ENCODE data around the gene MTHFD1L.
"Not testable (repeated sequence)": the region's sequence is repeated elsewhere in the genome, so short reads cannot be mapped to it uniquely, and the experiment has no call there.

MTHFD1L gene

DNA sequence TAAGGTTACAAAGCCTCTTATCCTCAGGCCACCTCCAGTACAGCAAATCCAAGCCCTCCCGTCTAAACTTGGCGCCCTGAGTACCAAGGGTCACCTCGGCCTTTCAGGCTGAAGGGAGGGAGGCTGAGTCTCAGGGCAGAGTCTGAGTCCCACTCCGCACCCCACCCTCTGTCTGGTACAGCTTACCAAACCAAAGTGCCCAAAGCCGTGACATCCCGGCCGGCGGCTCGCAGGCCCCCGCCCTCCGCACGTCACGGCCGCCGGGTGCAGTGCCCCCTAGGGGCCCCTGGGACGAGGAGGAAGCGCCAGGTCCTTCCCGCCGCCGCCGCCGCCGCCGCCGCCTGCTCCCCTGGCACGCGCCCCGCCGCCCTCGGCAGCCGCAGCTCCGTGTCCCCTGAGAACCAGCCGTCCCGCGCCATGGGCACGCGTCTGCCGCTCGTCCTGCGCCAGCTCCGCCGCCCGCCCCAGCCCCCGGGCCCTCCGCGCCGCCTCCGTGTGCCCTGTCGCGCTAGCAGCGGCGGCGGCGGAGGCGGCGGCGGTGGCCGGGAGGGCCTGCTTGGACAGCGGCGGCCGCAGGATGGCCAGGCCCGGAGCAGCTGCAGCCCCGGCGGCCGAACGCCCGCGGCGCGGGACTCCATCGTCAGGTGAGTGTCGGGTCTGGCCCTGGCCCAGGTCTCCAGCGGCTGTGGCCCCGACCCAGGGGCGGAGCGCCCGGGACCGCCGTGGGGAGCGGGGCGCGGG is at the start of gene MTHFD1L:
Gene MTHFD1L, plus strand, starts transcription at position 297 of the 741 bp plus-strand sequence. Its CDS starts 121 bp downstream, at position 418.
- DNase-seq: no peak

DNA sequence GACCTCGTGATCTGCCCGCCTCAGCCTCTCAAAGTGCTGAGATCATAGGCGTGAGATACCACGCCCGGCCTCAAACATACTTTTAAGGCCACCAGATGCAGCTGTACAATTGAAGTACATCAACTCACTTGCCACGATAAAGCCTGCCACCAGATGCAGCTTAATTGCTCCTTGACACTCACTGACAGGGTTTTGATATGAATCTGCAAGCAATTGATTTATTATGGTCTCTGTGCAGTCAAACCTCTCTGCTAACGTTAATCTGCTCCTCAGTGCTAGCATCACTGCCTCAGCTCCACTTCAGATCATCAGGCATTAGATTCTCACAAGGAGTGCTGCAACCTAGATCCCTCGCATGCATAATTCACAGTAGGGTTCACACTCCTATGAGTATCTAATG is 48.9 kb upstream of the MTHFD1L start:
- not testable (repeated sequence) for DNase-seq

DNA sequence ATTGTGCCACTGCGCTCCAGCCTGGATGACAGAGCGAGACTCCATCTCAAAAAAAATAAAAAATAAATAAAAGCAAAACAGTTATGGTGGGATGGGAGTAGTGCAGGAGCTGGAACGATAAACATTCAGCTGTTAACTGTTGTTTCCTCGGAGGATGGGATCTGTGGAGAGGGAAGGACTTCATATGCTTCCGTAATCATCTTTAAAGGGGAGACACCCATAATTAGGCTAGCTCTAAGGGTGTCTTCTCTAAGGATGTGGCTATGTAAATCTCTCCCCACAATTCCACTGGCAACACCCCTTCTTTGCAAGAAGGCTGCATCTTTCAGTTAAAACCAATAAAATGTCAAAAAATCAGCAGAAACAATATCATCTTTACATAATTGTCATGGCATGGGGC is 42.6 kb upstream of the MTHFD1L start:
- no peak for DNase-seq

- no peak for DNase-seq
Observed at GRCh38 chr6:150826788-150827187, 38.7 kb upstream of the MTHFD1L start.

- not testable (repeated sequence) for DNase-seq
Observed at GRCh38 chr6:150828107-150828506, 37.4 kb upstream of the MTHFD1L start.

- DNase-seq: no peak
Observed at GRCh38 chr6:150830439-150831165, 34.9 kb upstream of the MTHFD1L start.

GRCh38 chr6:150831577-150831976 is 33.9 kb upstream of the MTHFD1L start:
- no peak for DNase-seq

DNA sequence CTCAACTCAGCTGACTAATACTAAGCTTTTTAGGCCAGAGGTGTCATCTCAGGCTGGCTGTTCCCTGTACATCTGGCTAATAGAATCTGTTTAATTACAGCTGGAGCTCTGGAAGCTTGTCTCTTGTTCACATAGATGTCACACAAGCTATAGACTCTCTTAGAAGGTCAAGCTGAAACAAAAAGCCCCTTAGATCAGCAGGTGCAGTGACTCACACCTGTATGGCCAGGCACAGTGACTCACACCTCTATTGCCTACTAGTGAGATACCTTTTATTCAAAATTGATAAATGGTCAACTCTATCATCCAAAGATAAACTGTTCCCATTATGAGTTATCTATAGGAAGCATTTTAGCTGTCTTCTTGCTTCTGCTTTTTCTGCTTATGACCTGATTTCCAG is 29.9 kb upstream of the MTHFD1L start:
- DNase-seq: no peak

GRCh38 chr6:150840185-150840584 is 25.3 kb upstream of the MTHFD1L start:
- no peak for DNase-seq

DNA sequence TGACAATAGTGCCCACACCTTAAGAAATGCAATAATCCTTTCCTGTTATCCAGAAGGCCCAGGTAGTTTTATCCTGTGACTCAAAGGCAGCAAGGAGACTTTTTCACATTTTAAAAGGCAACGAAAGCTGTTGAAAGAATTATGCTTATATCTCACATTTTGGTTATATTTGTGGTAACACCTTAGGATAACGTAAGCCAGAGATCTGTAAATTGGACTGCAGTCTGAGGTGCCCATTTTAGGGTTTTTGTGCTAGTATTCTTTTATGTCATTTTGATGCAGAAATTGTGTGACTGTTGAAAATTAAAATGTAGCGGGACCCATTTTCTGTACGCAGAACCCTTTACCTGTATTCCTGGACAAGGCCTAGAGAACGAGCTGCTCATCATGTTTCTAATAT is 24.3 kb upstream of the MTHFD1L start:
- no peak for DNase-seq

DNA sequence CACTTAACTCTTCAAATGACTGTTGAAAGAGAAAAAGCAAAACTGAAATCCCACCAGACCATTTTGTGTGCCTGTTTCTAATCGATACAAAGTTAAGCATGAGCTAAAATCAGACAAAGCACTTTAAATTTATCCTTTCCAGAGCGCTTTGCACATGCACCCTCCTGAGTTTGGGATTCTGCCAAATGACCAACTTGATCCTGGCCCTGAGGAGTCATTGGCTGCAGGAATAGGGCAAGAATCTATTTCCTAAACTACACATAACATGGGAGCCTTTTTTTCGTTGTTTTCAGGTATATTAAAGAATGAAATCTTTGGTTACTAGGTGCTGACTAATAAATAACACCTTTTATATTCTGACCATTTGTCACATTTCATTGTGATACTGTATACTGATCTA is 23.8 kb upstream of the MTHFD1L start:
- no peak for DNase-seq

DNA sequence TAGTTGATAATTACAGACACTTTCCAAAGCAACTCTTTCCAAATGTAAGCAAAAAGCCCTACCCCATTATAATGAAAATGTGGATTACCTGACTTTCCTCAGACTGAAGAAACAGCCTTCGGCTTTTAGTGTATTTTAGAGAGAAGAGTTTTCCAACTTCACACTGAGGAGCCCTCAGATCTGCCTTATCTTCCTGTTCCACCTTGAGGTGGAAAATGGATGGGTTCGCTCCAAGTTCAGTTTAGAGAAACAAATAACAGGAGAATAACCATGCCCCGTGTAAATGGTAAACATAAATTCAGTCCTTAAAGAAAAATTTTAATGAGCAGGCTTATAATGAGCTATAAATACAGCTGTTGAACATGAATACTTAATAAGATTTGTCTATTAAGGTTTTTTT is 21.1 kb upstream of the MTHFD1L start:
- no peak for DNase-seq

DNA sequence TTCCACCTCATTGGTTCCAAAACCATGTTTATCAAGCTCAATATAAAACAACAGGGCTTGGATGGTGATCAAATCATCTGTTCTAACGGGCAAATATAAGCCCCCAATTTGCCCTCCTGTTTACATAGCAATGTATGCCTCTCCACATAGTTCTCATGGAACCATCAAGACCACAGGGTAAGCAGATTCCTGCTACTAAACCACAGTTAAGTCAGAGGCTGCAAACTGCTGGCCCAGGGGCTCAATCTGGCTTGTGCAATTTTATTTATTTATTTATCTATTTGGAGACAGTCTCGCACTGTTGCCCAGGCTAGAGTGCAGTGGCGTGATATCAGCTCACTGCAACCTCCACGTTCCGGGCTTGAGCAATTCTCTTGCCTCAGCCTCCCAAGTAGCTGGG is 18.9 kb upstream of the MTHFD1L start:
- no peak for DNase-seq

DNA sequence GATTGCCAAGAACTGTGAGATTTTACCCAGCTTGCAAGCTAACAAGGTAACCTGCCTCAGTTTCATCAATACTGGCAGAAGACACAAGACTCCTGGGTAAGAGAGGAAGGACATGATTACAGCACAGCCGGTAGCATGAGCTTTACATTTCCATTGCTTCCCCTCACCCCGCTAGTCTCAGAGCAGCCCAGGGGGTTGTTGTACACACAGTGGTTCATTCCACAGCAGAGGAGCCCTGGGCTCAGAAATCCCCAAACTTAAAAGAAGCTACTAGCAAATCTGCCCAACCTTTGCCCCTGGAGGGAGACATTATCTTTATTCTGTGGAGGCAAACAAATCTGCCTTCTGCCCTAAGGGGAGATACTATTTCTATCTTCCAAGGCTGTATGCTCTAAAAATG is 17.1 kb upstream of the MTHFD1L start:
- no peak for DNase-seq

DNA sequence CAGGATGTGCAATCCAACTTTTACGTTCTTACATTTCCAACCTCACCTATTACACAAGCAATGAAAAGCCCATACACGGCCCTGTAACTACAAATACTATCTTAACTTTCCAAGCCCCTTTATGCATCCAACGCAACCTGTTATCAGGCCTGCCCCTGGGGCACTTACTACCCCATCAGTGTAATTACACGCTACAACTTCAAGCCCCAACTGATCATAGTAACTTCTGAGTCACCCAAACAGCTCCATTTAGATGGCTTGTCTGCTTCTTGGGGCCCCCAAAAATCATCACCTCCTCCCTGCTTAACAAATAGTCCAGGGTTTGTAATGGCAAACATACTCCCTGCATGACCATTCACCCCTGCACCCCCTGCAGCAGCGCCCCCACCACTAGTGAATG is 11.1 kb upstream of the MTHFD1L start:
- not testable (repeated sequence) for DNase-seq

DNA sequence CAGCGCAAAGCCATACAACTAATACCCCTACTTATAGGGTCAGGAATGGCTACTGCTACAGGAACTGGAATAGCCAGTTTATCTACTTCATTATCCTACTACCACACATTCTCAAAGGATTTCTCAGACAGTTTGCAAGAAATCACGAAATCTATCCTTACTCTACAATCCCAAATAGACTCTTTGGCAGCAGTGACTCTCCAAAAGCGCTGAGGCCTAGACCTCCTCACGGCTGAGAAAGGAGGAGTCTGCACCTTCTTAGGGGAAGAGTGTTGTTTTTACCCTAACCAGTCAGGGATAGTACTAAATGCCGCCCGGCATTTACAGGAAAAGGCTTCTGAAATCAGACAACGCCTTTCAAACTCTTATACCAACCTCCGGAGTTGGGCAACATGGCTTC is 10.3 kb upstream of the MTHFD1L start:
- DNase-seq: not testable (repeated sequence)

GRCh38 chr6:150857062-150857944 is 8.2 kb upstream of the MTHFD1L start:
- no peak for DNase-seq

GRCh38 chr6:150857945-150858308 is 7.6 kb upstream of the MTHFD1L start:
- DNase-seq: no peak

DNA sequence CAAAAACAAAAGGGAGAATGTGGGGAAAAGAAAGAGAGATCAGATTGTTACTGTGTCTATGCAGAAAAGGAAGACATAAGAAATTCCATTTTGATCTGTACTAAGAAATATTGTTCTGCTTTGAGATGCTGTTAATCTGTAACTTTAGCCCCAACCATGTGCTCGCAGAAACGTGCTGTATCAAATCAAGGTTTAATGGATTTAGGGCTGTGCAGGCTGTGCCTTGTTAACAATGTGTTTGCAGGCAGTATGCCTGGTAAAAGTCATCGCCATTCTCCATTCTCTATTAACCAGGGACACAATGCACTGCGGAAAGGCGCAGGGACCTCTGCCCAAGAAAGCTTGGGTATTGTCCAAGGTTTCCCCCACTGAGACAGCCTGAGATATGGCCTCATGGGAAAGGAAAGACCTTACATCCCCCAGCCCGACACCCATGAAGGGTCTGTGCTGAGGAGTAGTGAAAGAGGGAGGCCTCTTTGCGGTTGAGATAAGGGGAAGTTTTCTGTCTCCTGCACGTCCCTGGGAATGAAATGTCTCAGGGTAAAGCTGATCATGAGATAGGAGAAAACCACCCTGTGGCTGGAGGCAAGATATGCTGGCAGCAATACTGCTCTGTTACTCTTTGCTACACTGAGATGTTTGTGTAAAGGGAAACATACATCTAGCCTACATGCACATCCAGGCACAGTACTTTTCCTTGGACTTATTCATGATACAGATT is 3.9 kb upstream of the MTHFD1L start:
- not testable (repeated sequence) for DNase-seq

- DNase-seq: no peak
Observed at GRCh38 chr6:150863213-150863928, 2.1 kb upstream of the MTHFD1L start.

DNA sequence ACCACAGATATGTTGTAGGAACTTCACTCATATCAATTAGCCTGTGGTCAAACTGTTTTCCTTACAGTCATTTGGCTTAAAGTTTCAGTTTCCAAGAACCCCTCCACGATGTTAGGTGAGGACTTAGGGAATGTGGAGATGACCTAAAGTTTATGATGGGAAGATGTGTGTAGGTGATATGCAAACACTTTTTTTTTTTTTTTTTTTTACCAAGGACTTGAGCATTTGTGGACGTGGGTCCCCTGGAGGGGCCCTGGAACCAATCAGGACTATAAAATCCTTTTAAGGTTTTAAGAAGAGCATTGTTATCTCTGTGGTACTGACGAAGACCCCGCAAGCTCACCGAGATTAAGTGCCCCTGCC is 478 bp upstream of the MTHFD1L start:
- DNase-seq: no peak

All from cerebellar nuclear complex (tissue), 1 donor.